ENCODE measurements around the gene HOXA11. TPM values are rescaled to one million over a fixed set of nuclear protein-coding genes. Genes with fewer than 3 reads are reported as not detected.

The HOXA11 gene
- total and polyA plus RNA-seq, 10 of the 15 experiments (the other 5 are each of a cell fraction or from before 2014, with no cell fraction given), result not detected

GRCh38 chr7:27143023-27143949 lies 41.7 kb downstream of the HOXA11 start, which contains the start of gene HOXA5:
Gene HOXA5 (minus strand): TSS chr7:27143681. CDS start chr7:27143607, 74 bp downstream.
- in situ Hi-C loops (cut with MboI), result no loop called here
- no peak for FAIRE-seq
- POLR2A ChIA-PET, result no interaction called here
- TF ChIP-seq SMAD5 (IDR thresholded peaks at IDR 0.05; ENCODE audit: low read depth) (no peak), STAT3 (IDR thresholded peaks at IDR 0.05; ENCODE audit: low read depth, low read length) (no peak), CBX5 (IDR thresholded peaks at IDR 0.05; ENCODE audit: low read depth) (no peak), SUPT20H (IDR thresholded peaks at IDR 0.05; ENCODE audit: borderline replicate concordance, control insufficient read depth, low read depth, low read length) (no peak), TCF12 (IDR thresholded peaks at IDR 0.05; ENCODE audit: low read depth, low read length) (no peak), SRF (IDR thresholded peaks at IDR 0.05; ENCODE audit: low read depth in 2 of 2, low read length in 2 of 2) (peak; percentile 40 to 68; a peak in 2 of 4 replicates), ETV6 (conservative IDR thresholded peaks at IDR 0.05 in 1 of 2, IDR thresholded peaks at IDR 0.05 in 1 of 2; ENCODE audit: borderline replicate concordance in 1 of 2, low read depth in 1 of 2) (no peak), POLR2AphosphoS5 (IDR thresholded peaks at IDR 0.05; ENCODE audit: low read length) (no peak), NRF1 (conservative IDR thresholded peaks at IDR 0.05; ENCODE audit: low read depth, low read length) (no peak), KLF5 (IDR thresholded peaks at IDR 0.05; ENCODE audit: partially characterized antibody) (no peak), RAD21 (IDR thresholded peaks at IDR 0.05; ENCODE audit: insufficient read depth, low read depth, low read length) (peak; percentile 45), RUNX3 (IDR thresholded peaks at IDR 0.05; ENCODE audit: low read length) (no peak)
- TF ChIP-seq, protein P1, sequence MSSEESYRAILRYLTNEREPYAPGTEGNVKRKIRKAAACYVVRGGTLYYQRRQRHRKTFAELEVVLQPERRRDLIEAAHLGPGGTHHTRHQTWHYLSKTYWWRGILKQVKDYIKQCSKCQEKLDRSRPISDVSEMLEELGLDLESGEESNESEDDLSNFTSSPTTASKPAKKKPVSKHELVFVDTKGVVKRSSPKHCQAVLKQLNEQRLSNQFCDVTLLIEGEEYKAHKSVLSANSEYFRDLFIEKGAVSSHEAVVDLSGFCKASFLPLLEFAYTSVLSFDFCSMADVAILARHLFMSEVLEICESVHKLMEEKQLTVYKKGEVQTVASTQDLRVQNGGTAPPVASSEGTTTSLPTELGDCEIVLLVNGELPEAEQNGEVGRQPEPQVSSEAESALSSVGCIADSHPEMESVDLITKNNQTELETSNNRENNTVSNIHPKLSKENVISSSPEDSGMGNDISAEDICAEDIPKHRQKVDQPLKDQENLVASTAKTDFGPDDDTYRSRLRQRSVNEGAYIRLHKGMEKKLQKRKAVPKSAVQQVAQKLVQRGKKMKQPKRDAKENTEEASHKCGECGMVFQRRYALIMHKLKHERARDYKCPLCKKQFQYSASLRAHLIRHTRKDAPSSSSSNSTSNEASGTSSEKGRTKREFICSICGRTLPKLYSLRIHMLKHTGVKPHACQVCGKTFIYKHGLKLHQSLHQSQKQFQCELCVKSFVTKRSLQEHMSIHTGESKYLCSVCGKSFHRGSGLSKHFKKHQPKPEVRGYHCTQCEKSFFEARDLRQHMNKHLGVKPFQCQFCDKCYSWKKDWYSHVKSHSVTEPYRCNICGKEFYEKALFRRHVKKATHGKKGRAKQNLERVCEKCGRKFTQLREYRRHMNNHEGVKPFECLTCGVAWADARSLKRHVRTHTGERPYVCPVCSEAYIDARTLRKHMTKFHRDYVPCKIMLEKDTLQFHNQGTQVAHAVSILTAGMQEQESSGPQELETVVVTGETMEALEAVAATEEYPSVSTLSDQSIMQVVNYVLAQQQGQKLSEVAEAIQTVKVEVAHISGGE (CRISPR knock-in tag; IDR thresholded peaks at IDR 0.05), result no peak
- TF ChIP-seq, protein P2, sequence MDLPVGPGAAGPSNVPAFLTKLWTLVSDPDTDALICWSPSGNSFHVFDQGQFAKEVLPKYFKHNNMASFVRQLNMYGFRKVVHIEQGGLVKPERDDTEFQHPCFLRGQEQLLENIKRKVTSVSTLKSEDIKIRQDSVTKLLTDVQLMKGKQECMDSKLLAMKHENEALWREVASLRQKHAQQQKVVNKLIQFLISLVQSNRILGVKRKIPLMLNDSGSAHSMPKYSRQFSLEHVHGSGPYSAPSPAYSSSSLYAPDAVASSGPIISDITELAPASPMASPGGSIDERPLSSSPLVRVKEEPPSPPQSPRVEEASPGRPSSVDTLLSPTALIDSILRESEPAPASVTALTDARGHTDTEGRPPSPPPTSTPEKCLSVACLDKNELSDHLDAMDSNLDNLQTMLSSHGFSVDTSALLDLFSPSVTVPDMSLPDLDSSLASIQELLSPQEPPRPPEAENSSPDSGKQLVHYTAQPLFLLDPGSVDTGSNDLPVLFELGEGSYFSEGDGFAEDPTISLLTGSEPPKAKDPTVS (IDR thresholded peaks at IDR 0.05; ENCODE audit: low read depth, low read length), result no peak
- TF ChIP-seq, protein P3, sequence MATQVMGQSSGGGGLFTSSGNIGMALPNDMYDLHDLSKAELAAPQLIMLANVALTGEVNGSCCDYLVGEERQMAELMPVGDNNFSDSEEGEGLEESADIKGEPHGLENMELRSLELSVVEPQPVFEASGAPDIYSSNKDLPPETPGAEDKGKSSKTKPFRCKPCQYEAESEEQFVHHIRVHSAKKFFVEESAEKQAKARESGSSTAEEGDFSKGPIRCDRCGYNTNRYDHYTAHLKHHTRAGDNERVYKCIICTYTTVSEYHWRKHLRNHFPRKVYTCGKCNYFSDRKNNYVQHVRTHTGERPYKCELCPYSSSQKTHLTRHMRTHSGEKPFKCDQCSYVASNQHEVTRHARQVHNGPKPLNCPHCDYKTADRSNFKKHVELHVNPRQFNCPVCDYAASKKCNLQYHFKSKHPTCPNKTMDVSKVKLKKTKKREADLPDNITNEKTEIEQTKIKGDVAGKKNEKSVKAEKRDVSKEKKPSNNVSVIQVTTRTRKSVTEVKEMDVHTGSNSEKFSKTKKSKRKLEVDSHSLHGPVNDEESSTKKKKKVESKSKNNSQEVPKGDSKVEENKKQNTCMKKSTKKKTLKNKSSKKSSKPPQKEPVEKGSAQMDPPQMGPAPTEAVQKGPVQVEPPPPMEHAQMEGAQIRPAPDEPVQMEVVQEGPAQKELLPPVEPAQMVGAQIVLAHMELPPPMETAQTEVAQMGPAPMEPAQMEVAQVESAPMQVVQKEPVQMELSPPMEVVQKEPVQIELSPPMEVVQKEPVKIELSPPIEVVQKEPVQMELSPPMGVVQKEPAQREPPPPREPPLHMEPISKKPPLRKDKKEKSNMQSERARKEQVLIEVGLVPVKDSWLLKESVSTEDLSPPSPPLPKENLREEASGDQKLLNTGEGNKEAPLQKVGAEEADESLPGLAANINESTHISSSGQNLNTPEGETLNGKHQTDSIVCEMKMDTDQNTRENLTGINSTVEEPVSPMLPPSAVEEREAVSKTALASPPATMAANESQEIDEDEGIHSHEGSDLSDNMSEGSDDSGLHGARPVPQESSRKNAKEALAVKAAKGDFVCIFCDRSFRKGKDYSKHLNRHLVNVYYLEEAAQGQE (IDR thresholded peaks at IDR 0.05; ENCODE audit: low read depth, low read length), result no peak

More at GRCh38 chr7:27143023-27143949, 41.7 kb downstream of the HOXA11 start, which contains the start of gene HOXA5:
- H3K9ac ChIP-seq (ENCODE audit: control insufficient read depth, insufficient read depth, low read length), result no peak within 1 kb of the TSS
- no peaks in the 10 kb centered on the region for H3K4me1 ChIP-seq (ENCODE audit: control insufficient read depth, insufficient read depth, low read length)
- no peak for ATAC-seq
- ChIA-PET RAD21 (ENCODE audit: unreplicated experiment) (no interaction called here), SMC1A (ENCODE audit: uncharacterized antibody, unreplicated experiment) (no interaction called here), CTCF (no interaction called here)
- no peaks in the 10 kb centered on the region for H4K20me1 ChIP-seq (ENCODE audit: control insufficient read depth, insufficient read depth)
- H3K9me3 ChIP-seq (replicated peaks; ENCODE audit: control insufficient read depth, insufficient read depth, low read length), result no peaks in the 10 kb centered on the region; the same call in 2 of the 3 replicates
- H3K27me3 ChIP-seq (replicated peaks in 1 of 2; ENCODE audit: control insufficient read depth in 2 of 2, insufficient read depth in 2 of 2, low read length in 1 of 2), result peaks cover 8 to 11% of the 10 kb centered on the region in 2 experiments; a peak in 3 of 4 replicates
- DNase-seq (ENCODE audit: low read depth, low spot score), result no peak
- no peaks in the 10 kb centered on the region for H3K36me3 ChIP-seq (ENCODE audit: control insufficient read depth in 2 of 2, insufficient read depth in 2 of 2, low read length in 1 of 2)
- 41% methylated on average over 66 of the region's 86 CpGs for WGBS (ENCODE audit: insufficient coverage, insufficient replicate concordance, low lambda C conversion rate, missing lambda C conversion rate)
- peak within 1 kb of the TSS; percentile 59 for H3K4me2 ChIP-seq (ENCODE audit: control insufficient read depth, insufficient read depth)
- H2AFZ ChIP-seq (ENCODE audit: control insufficient read depth, low read depth, low read length), result no peak within 1 kb of the TSS
- intact Hi-C loops (cut with micrococcal nuclease; ENCODE audit: unreplicated experiment), result no loop called here
- H3K4me3 ChIP-seq, result no peak within 1 kb of the TSS
- no peak within 1 kb of the TSS for H3K27ac ChIP-seq (ENCODE audit: control insufficient read depth, insufficient read depth)
- no TSS peak for BruUV-seq (replicated peaks)
- H3K79me2 ChIP-seq (ENCODE audit: control insufficient read depth, insufficient read depth, low read length), result no peaks in the 10 kb centered on the region
